HG02840 (cell line): ENCODE results near the gene CAMTA1.
"Not testable (repeated sequence)": the region's sequence is repeated elsewhere in the genome, so short reads cannot be mapped to it uniquely, and the experiment has no call there.

Experiments
- ATAC-seq: cut with Tn5 transposase; IDR thresholded peaks from one replicate; pipeline ENCODE4 v1.9.1; 2021; ENCODE audit warnings: mild to moderate bottlenecking, moderate library complexity, moderate number of reproducible peaks; ENCODE audit not compliant: unreplicated experiment, low FRiP score

CAMTA1 gene

GRCh38 chr1:7676274-7676945 is 891.2 kb downstream of the CAMTA1 start:
- ATAC-seq, result no peak

- no peak for ATAC-seq
Observed at GRCh38 chr1:7677111-7677510, 891.9 kb downstream of the CAMTA1 start.

- no peak for ATAC-seq
Observed at GRCh38 chr1:7677815-7678214, 892.6 kb downstream of the CAMTA1 start.

GRCh38 chr1:7678491-7679158 is 893.4 kb downstream of the CAMTA1 start:
- ATAC-seq, result no peak

- ATAC-seq, result no peak
Observed at GRCh38 chr1:7679159-7679872, 894.1 kb downstream of the CAMTA1 start.

- no peak for ATAC-seq
Observed at GRCh38 chr1:7679873-7680206, 894.6 kb downstream of the CAMTA1 start.

- ATAC-seq, result no peak
Observed at GRCh38 chr1:7680207-7680954, 895.1 kb downstream of the CAMTA1 start.

GRCh38 chr1:7680955-7681268 is 895.7 kb downstream of the CAMTA1 start:
- no peak for ATAC-seq

GRCh38 chr1:7681401-7681800 is 896.1 kb downstream of the CAMTA1 start:
- no peak for ATAC-seq

- ATAC-seq, result no peak
Observed at GRCh38 chr1:7683521-7683920, 898.3 kb downstream of the CAMTA1 start.

GRCh38 chr1:7684132-7684531 is 898.9 kb downstream of the CAMTA1 start:
- no peak for ATAC-seq

- ATAC-seq, result no peak
Observed at GRCh38 chr1:7684861-7685635, 899.8 kb downstream of the CAMTA1 start.

GRCh38 chr1:7686301-7686850 is 901.1 kb downstream of the CAMTA1 start:
- ATAC-seq, result no peak

- no peak for ATAC-seq
Observed at GRCh38 chr1:7687411-7687810, 902.2 kb downstream of the CAMTA1 start.

- ATAC-seq, result no peak
Observed at GRCh38 chr1:7688659-7689058, 903.4 kb downstream of the CAMTA1 start.

GRCh38 chr1:7689307-7689706 is 904.1 kb downstream of the CAMTA1 start:
- not testable (repeated sequence) for ATAC-seq

GRCh38 chr1:7690076-7690475 is 904.8 kb downstream of the CAMTA1 start:
- no peak for ATAC-seq

- no peak for ATAC-seq
Observed at GRCh38 chr1:7690496-7691182, 905.4 kb downstream of the CAMTA1 start.

GRCh38 chr1:7691576-7691975 is 906.3 kb downstream of the CAMTA1 start:
- no peak for ATAC-seq

- no peak for ATAC-seq
Observed at GRCh38 chr1:7692005-7692404, 906.8 kb downstream of the CAMTA1 start.
